GM23338 (cell line): ENCODE results near the gene GNB2. TPM values are rescaled to one million over a fixed set of nuclear protein-coding genes. Genes with fewer than 3 reads are reported as not detected.

Experiments
- ATAC-seq: fragments of 200-7000 bp; cut with Tn5 transposase; 3 replicates; pipeline ENCODE4 v1.9.1; 2020
- DNase-seq: peaks from one replicate; pipeline ENCODE4 v3.0.0-alpha.2; 2015; ENCODE audit warnings: low spot score
- H2AFZ ChIP-seq: fragments of 200-600 bp; sonication (generic); 2 replicates; pipeline ENCODE4 v1.8.0; 2016; ENCODE audit warnings: antibody characterized with exemption, mild to moderate bottlenecking, moderate library complexity
- H3F3A ChIP-seq: fragments of 200-600 bp; sonication (generic); replicated peaks from 2 replicates; pipeline ENCODE4 v1.8.0; 2017; ENCODE audit warnings: antibody characterized with exemption, mixed run types, low read depth
- H3K27ac ChIP-seq: fragments of 200-600 bp; sonication (generic); 2 replicates; pipeline ENCODE4 v1.6.1; 2016; ENCODE audit warnings: low read depth
- H3K27me3 ChIP-seq: fragments of 200-600 bp; sonication (generic); 2 replicates; pipeline ENCODE4 v1.8.0; 2016; ENCODE audit warnings: mild to moderate bottlenecking, mixed run types, moderate library complexity; ENCODE audit not compliant: insufficient read depth
- H3K36me3 ChIP-seq: fragments of 200-600 bp; sonication (generic); 2 replicates; pipeline ENCODE4 v1.8.0; 2016; ENCODE audit warnings: mild to moderate bottlenecking; ENCODE audit not compliant: insufficient read depth
- H3K4me1 ChIP-seq: fragments of 200-600 bp; sonication (generic); 2 replicates; pipeline ENCODE4 v1.8.0; 2016; ENCODE audit warnings: mild to moderate bottlenecking, moderate library complexity; ENCODE audit not compliant: insufficient read depth
- H3K4me2 ChIP-seq: fragments of 200-600 bp; sonication (generic); 2 replicates; pipeline ENCODE4 v1.7.1; 2017; ENCODE audit warnings: mixed run types
- H3K4me3 ChIP-seq: fragments of 200-600 bp; sonication (generic); 2 replicates; pipeline ENCODE4 v1.6.1; 2016; ENCODE audit warnings: mixed run types
- H3K79me2 ChIP-seq: fragments of 200-600 bp; sonication (generic); replicated peaks from 2 replicates; pipeline ENCODE4 v1.8.0; 2017; ENCODE audit warnings: mild to moderate bottlenecking; ENCODE audit not compliant: insufficient read depth
- H3K9me2 ChIP-seq: fragments of 200-600 bp; sonication (generic); 2 replicates; pipeline ENCODE4 v1.8.0; 2017; ENCODE audit not compliant: insufficient read depth
- H4K20me1 ChIP-seq: fragments of 200-600 bp; sonication (generic); replicated peaks from 2 replicates; pipeline ENCODE4 v1.8.0; 2017; ENCODE audit warnings: mild to moderate bottlenecking; ENCODE audit not compliant: insufficient read depth
- H3K27ac Mint-ChIP-seq: 2 replicates; pipeline ENCODE4 v1.8.0; 2020; ENCODE audit warnings: inconsistent platforms, mild to moderate bottlenecking, moderate library complexity, mixed read lengths
- H3K27me3 Mint-ChIP-seq: 3 replicates; pipeline ENCODE4 v1.8.0; 2022; ENCODE audit warnings: low read depth, mild to moderate bottlenecking, moderate library complexity, mixed read lengths, inconsistent platforms; ENCODE audit not compliant: insufficient read depth, poor library complexity
- H3K36me3 Mint-ChIP-seq: 3 replicates; pipeline ENCODE4 v1.8.0; 2021; ENCODE audit warnings: low read depth, mild to moderate bottlenecking, inconsistent platforms, moderate library complexity, mixed read lengths
- H3K4me1 Mint-ChIP-seq: 3 replicates; pipeline ENCODE4 v1.8.0; 2020; ENCODE audit warnings: mild to moderate bottlenecking, inconsistent platforms, mixed read lengths
- H3K4me3 Mint-ChIP-seq: 3 replicates; pipeline ENCODE4 v1.8.0; 2021; ENCODE audit warnings: moderate library complexity, mild to moderate bottlenecking, inconsistent platforms, mixed read lengths
- H3K9me3 Mint-ChIP-seq: 3 replicates; pipeline ENCODE4 v1.8.0; 2020; ENCODE audit warnings: moderate library complexity, mild to moderate bottlenecking, inconsistent platforms, mixed read lengths
- CREB1 ChIP-seq: fragments of 250-450 bp; sonication (Bioruptor Pico); IDR thresholded peaks from 2 replicates; pipeline ENCODE4 v1.5.0; 2020; ENCODE audit warnings: low read depth, mild to moderate bottlenecking, moderate library complexity
- ETS1 ChIP-seq: IDR thresholded peaks from 2 replicates; pipeline ENCODE4 v1.6.1; 2016; ENCODE audit warnings: antibody characterized with exemption
- EZH2phosphoT487 ChIP-seq: fragments of 200-600 bp; sonication (generic); IDR thresholded peaks from one replicate; pipeline ENCODE4 v1.8.1; 2018; ENCODE audit warnings: antibody characterized with exemption; ENCODE audit not compliant: unreplicated experiment
- POLR2AphosphoS5 ChIP-seq: IDR thresholded peaks from 2 replicates; pipeline ENCODE4 v1.6.1; 2016; ENCODE audit warnings: antibody characterized with exemption, low read depth
- STAT1 ChIP-seq: IDR thresholded peaks from one replicate; pipeline ENCODE4 v1.6.1; 2016; ENCODE audit warnings: antibody characterized with exemption; ENCODE audit not compliant: unreplicated experiment
- ZNF114 ChIP-seq: fragments of 250-450 bp; sonication (Bioruptor Pico); IDR thresholded peaks from 2 replicates; pipeline ENCODE4 v1.5.0; 2020; ENCODE audit warnings: mild to moderate bottlenecking, moderate library complexity
- ZNF331 ChIP-seq: fragments of 250-450 bp; sonication (Bioruptor Pico); IDR thresholded peaks from 2 replicates; pipeline ENCODE4 v1.5.0; 2020; ENCODE audit warnings: low read depth, mild to moderate bottlenecking, moderate library complexity
- polyA plus RNA-seq: library from polyadenylated mRNA; unstranded; fragments of >200 nt; fragmentation: Nextera tagmentation; extraction: Ambion mirVana; gene quantifications from 2 replicates; pipeline ENCODE4 v1.2.1, GENCODE V29; 2016
- total RNA-seq: library from RNA; depleted of rRNA; stranded (reverse); fragments of >200 nt; shearing (Covaris generic); gene quantifications from 2 replicates; pipeline ENCODE4 v1.2.3, GENCODE V29; 2014
- TF ChIP-seq, protein P1 (sequence below), 2 experiments: fragments of 200-600 bp in 1 of 2; sonication (generic) in 1 of 2; conservative IDR thresholded peaks; 2 replicates each; pipeline versions ENCODE4 v1.5.1 to v1.6.1; 2016 to 2017; ENCODE audit warnings: antibody characterized with exemption in 2 of 2, low read depth in 2 of 2, mild to moderate bottlenecking in 2 of 2, moderate library complexity in 1 of 2
- TF ChIP-seq, protein P2 (sequence below): IDR thresholded peaks from one replicate; pipeline ENCODE4 v1.6.1; 2018; ENCODE audit warnings: antibody characterized with exemption; ENCODE audit not compliant: unreplicated experiment

GNB2 gene
- total and polyA plus RNA-seq, 2 experiments from 2014 or later, result 112 to 153 TPM

DNA sequence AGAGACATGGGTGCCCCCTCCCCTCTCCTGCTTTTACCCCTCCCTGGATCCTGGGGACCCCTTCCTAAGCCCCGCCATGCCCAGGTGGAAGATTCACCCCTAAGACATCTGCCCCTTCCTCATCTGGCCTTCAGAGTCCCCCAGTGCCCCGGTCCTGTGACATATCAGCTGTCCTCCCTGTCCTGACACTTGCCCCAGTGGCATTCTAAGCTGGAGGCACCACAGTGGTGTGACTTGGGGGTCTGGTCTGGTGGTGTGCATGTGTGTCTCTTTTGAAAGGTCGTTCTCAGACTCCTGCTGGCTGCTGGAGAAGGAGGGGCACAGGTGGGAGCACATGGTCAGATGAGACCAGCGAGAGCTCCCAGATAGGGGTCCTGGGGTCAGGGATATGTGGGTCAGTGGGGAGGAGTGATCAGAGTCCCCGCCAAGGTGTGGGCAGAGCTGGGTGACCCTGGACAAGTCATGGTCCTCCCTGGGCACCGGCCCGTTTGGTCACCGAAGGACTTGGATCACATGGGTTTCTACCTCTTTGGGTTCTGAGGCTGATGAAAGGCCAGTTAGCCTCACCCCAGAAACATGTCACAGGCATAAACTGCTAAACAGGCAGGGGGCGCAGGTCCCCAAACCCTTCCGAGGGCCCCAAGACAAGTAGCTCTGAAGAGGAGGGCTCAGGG, 31.5 kb upstream of the GNB2 start:
- H3K27ac Mint-ChIP-seq, result no peak overlapping the region
- H3K4me3 ChIP-seq, result peak overlapping the region; percentile 46; the same call in 1 of the 2 replicates
- no peaks in the 10 kb centered on the region for H3K9me3 Mint-ChIP-seq
- no peaks in the 10 kb centered on the region for H3K36me3 Mint-ChIP-seq
- H3K4me1 ChIP-seq, result peaks cover 4% of the 10 kb centered on the region; the same call in 1 of the 2 replicates
- DNase-seq, result no peak
- TF ChIP-seq, protein P1, sequence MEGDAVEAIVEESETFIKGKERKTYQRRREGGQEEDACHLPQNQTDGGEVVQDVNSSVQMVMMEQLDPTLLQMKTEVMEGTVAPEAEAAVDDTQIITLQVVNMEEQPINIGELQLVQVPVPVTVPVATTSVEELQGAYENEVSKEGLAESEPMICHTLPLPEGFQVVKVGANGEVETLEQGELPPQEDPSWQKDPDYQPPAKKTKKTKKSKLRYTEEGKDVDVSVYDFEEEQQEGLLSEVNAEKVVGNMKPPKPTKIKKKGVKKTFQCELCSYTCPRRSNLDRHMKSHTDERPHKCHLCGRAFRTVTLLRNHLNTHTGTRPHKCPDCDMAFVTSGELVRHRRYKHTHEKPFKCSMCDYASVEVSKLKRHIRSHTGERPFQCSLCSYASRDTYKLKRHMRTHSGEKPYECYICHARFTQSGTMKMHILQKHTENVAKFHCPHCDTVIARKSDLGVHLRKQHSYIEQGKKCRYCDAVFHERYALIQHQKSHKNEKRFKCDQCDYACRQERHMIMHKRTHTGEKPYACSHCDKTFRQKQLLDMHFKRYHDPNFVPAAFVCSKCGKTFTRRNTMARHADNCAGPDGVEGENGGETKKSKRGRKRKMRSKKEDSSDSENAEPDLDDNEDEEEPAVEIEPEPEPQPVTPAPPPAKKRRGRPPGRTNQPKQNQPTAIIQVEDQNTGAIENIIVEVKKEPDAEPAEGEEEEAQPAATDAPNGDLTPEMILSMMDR (conservative IDR thresholded peaks at IDR 0.05; ENCODE audit: low read depth in 2 of 2), result peak; percentile 38 to 52
- TF ChIP-seq EZH2phosphoT487 (no peak), POLR2AphosphoS5 (no peak), ETS1 (no peak), STAT1 (no peak), ZNF331 (CRISPR knock-in tag) (no peak)
- TF ChIP-seq, protein P2, sequence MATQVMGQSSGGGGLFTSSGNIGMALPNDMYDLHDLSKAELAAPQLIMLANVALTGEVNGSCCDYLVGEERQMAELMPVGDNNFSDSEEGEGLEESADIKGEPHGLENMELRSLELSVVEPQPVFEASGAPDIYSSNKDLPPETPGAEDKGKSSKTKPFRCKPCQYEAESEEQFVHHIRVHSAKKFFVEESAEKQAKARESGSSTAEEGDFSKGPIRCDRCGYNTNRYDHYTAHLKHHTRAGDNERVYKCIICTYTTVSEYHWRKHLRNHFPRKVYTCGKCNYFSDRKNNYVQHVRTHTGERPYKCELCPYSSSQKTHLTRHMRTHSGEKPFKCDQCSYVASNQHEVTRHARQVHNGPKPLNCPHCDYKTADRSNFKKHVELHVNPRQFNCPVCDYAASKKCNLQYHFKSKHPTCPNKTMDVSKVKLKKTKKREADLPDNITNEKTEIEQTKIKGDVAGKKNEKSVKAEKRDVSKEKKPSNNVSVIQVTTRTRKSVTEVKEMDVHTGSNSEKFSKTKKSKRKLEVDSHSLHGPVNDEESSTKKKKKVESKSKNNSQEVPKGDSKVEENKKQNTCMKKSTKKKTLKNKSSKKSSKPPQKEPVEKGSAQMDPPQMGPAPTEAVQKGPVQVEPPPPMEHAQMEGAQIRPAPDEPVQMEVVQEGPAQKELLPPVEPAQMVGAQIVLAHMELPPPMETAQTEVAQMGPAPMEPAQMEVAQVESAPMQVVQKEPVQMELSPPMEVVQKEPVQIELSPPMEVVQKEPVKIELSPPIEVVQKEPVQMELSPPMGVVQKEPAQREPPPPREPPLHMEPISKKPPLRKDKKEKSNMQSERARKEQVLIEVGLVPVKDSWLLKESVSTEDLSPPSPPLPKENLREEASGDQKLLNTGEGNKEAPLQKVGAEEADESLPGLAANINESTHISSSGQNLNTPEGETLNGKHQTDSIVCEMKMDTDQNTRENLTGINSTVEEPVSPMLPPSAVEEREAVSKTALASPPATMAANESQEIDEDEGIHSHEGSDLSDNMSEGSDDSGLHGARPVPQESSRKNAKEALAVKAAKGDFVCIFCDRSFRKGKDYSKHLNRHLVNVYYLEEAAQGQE, result no peak
- no peak overlapping the region for H3K27ac ChIP-seq
- no peaks in the 10 kb centered on the region for H4K20me1 ChIP-seq
- peak overlapping the region; percentile 12; the same call in 1 of the 2 replicates for H2AFZ ChIP-seq
- 0 out of 2 replicates have a peak, but pooled peaks cover 4% of the 10 kb centered on the region for H3F3A ChIP-seq
- no peaks in the 10 kb centered on the region for H3K79me2 ChIP-seq
- H3K27me3 ChIP-seq, result no peaks in the 10 kb centered on the region
- ATAC-seq, result no peak
- no peaks in the 10 kb centered on the region for H3K36me3 ChIP-seq
- H3K4me2 ChIP-seq, result peak overlapping the region; percentile 57
- no peak overlapping the region for H3K4me3 Mint-ChIP-seq
- H3K4me1 Mint-ChIP-seq, result peaks cover 27% of the 10 kb centered on the region
- peaks cover 4% of the 10 kb centered on the region for H3K27me3 Mint-ChIP-seq
- H3K9me2 ChIP-seq, result no peaks in the 10 kb centered on the region

DNA sequence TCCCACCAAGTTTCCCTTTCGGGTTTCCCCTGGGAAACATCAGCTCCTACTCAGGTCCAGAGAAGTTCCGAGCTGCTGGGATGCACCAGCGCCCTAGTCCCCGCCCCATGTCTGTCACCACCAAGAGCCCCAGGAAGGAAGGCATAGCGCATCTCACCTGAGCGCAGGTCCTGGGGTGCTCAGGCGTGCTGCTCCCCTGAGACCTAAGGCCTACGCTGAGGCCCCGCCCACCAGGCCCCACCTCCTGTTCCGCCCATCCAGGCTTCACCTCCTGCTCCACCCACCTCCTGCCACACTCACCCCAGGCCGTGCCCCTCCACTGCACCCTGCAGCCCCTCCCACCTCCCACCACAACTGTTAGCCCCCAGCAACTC, 31.0 kb upstream of the GNB2 start:
- Mint-ChIP-seq H3K9me3 (no peaks in the 10 kb centered on the region), H3K36me3 (no peaks in the 10 kb centered on the region), H3K4me1 (peaks cover 30% of the 10 kb centered on the region), H3K27ac (no peak overlapping the region), H3K4me3 (no peak overlapping the region), H3K27me3 (peaks cover 4% of the 10 kb centered on the region)
- H3K27ac ChIP-seq, result no peak overlapping the region
- no peaks in the 10 kb centered on the region for H3K36me3 ChIP-seq
- H2AFZ ChIP-seq, result peak overlapping the region; percentile 12; the same call in 1 of the 2 replicates
- H3K9me2 ChIP-seq, result no peaks in the 10 kb centered on the region
- H4K20me1 ChIP-seq, result no peaks in the 10 kb centered on the region
- no peaks in the 10 kb centered on the region for H3K79me2 ChIP-seq
- H3K4me3 ChIP-seq, result peak overlapping the region; percentile 46
- H3K4me1 ChIP-seq, result peaks cover 7% of the 10 kb centered on the region; the same call in 1 of the 2 replicates
- DNase-seq (peak; percentile 90), ATAC-seq (peak; percentile 89)
- TF ChIP-seq POLR2AphosphoS5, result peak; percentile 39; the same call in 1 of the 2 replicates
- TF ChIP-seq CREB1 (CRISPR knock-in tag), result no peak
- TF ChIP-seq ZNF331 (CRISPR knock-in tag), result no peak
- no peak for TF ChIP-seq ZNF114
- H3K27me3 ChIP-seq, result no peaks in the 10 kb centered on the region
- H3F3A ChIP-seq, result 0 out of 2 replicates have a peak, but pooled peaks cover 4% of the 10 kb centered on the region
- H3K4me2 ChIP-seq, result peak overlapping the region; percentile 57
